Caco-2 (cell line): Measurements from ENCODE around the gene MTERF4. TPM values are rescaled to one million over a fixed set of nuclear protein-coding genes. Genes with fewer than 3 reads are reported as not detected.

Source experiments
- BruUV-seq: library from RNA; stranded (reverse); fragments of 400-500 nt; replicated peaks from 2 replicates; lab custom pipeline; 2021; lab: Mats Ljungman, UMichigan
- CTCF ChIA-PET: fragments of 300-600 bp; sonication (Branson Sonifier 250); formaldehyde crosslinking; loops from one replicate; lab custom pipeline; 2022; ENCODE audit warnings: antibody characterized with exemption; lab: Charles Lee
- POLR2A ChIA-PET: fragments of 300-600 bp; sonication (Branson Sonifier 250); formaldehyde crosslinking; loops from one replicate; lab custom pipeline; 2022; ENCODE audit warnings: antibody characterized with exemption; lab: Charles Lee
- DNase-seq, 2 experiments: peaks; one replicate each; pipeline versions ENCODE4 v3.0.0 to v3.0.0-alpha.2; 2020 to 2022
- H3K27me3 ChIP-seq: replicated peaks from 2 replicates; pipeline ENCODE4 v1.6.0; 2011; ENCODE audit warnings: low read length; ENCODE audit not compliant: control insufficient read depth, insufficient read depth
- H3K36me3 ChIP-seq: 2 replicates; pipeline ENCODE4 v1.5.1; 2011; ENCODE audit warnings: low read length; ENCODE audit not compliant: control insufficient read depth, insufficient read depth
- H3K4me1 ChIP-seq: fragments of 250-450 bp; sonication (Bioruptor Pico); 2 replicates; pipeline ENCODE4 v1.5.1; 2020; ENCODE audit warnings: mild to moderate bottlenecking
- H3K4me3 ChIP-seq: 2 replicates; pipeline ENCODE4 v1.5.1; 2011; ENCODE audit warnings: low read depth, mild to moderate bottlenecking, control low read depth, low read length
- H3K9me3 ChIP-seq: fragments of 250-450 bp; sonication (Bioruptor Pico); 2 replicates; pipeline ENCODE4 v1.5.1; 2020; ENCODE audit warnings: mild to moderate bottlenecking, moderate library complexity
- H3K27ac Mint-ChIP-seq: one replicate; pipeline ENCODE4 v1.8.0; 2022; ENCODE audit warnings: mixed read lengths; ENCODE audit not compliant: unreplicated experiment
- H3K27me3 Mint-ChIP-seq: one replicate; pipeline ENCODE4 v1.8.0; 2022; ENCODE audit warnings: mixed read lengths; ENCODE audit not compliant: insufficient read depth, unreplicated experiment
- H3K36me3 Mint-ChIP-seq: one replicate; pipeline ENCODE4 v1.8.0; 2022; ENCODE audit warnings: mild to moderate bottlenecking, mixed read lengths; ENCODE audit not compliant: insufficient read depth, unreplicated experiment
- H3K4me1 Mint-ChIP-seq: one replicate; pipeline ENCODE4 v1.8.0; 2022; ENCODE audit warnings: low read depth, mixed read lengths; ENCODE audit not compliant: unreplicated experiment
- H3K4me3 Mint-ChIP-seq: one replicate; pipeline ENCODE4 v1.8.0; 2022; ENCODE audit warnings: mild to moderate bottlenecking, moderate library complexity, mixed read lengths; ENCODE audit not compliant: unreplicated experiment
- H3K9me3 Mint-ChIP-seq: one replicate; pipeline ENCODE4 v1.8.0; 2022; ENCODE audit warnings: mixed read lengths; ENCODE audit not compliant: unreplicated experiment
- intact Hi-C: fragments of 100-400 bp; cut with micrococcal nuclease; formaldehyde crosslinking; loops from one replicate; pipeline ENCODE4 v1.10.0; 2022; ENCODE audit not compliant: unreplicated experiment
- total RNA-seq: library from RNA; stranded (reverse); gene quantifications from 2 replicates; pipeline ENCODE4 v1.2.3, GENCODE V29; 2022
- TF ChIP-seq, protein P1 (sequence below), 2 experiments: fragments of 200-600 bp in 1 of 2; IDR thresholded peaks; 1 replicate in 1 of 2; 2 replicates in 1 of 2; pipeline versions ENCODE4 v1.5.1 to v1.8.0; 2011 to 2022; ENCODE audit warnings: antibody characterized with exemption in 1 of 2, control low read depth in 1 of 2, inconsistent platforms in 1 of 2, low read depth in 1 of 2, low read length in 1 of 2, mild to moderate bottlenecking in 1 of 2, moderate library complexity in 1 of 2; ENCODE audit not compliant: insufficient read depth in 1 of 2, severe bottlenecking in 1 of 2, unreplicated experiment in 1 of 2

The MTERF4 gene
- total RNA-seq, 1 experiment from 2014 or later = 22.2 TPM

DNA sequence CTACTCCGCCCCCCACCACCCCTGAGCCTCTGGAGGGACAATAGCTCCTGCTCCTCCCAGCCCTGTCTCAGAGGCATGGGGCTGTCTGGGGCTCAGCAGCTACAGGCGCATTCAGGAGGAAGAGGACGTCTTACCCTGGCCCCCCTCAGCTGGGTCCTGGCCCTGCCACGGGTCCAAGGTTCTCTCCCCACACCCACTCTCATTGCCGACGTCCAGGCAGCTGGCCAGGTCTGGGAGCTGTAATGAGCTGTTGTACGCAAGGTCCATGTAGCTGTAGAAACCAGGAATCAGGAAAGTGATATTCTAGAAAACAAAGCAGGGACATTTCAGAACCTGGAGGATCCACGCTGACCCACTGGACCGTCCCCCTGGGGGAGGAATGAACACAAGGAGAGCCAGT, 33.6 kb upstream of the MTERF4 start:
- POLR2A ChIA-PET = no interaction called here

GRCh38 chr2:241134711-241135110, 32.6 kb upstream of the MTERF4 start:
- Histone ChIP-seq H3K9me3 (no peaks in the 10 kb centered on the region), H3K4me3 (no peak overlapping the region), H3K27me3 (no peaks in the 10 kb centered on the region), H3K36me3 (no peaks in the 10 kb centered on the region), H3K4me1 (no peaks in the 10 kb centered on the region)
- no peak overlapping the region for H3K27ac Mint-ChIP-seq
- H3K4me1 Mint-ChIP-seq = no peaks in the 10 kb centered on the region
- no peak for DNase-seq
- no peak overlapping the region for H3K4me3 Mint-ChIP-seq
- no TSS peak for BruUV-seq
- CTCF ChIA-PET = no interaction called here
- intact Hi-C loops = no loop called here
- H3K36me3 Mint-ChIP-seq = no peaks in the 10 kb centered on the region
- TF ChIP-seq, protein P1, sequence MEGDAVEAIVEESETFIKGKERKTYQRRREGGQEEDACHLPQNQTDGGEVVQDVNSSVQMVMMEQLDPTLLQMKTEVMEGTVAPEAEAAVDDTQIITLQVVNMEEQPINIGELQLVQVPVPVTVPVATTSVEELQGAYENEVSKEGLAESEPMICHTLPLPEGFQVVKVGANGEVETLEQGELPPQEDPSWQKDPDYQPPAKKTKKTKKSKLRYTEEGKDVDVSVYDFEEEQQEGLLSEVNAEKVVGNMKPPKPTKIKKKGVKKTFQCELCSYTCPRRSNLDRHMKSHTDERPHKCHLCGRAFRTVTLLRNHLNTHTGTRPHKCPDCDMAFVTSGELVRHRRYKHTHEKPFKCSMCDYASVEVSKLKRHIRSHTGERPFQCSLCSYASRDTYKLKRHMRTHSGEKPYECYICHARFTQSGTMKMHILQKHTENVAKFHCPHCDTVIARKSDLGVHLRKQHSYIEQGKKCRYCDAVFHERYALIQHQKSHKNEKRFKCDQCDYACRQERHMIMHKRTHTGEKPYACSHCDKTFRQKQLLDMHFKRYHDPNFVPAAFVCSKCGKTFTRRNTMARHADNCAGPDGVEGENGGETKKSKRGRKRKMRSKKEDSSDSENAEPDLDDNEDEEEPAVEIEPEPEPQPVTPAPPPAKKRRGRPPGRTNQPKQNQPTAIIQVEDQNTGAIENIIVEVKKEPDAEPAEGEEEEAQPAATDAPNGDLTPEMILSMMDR (IDR thresholded peaks at IDR 0.05; ENCODE audit: insufficient read depth in 1 of 2, low read depth in 1 of 2, low read length in 1 of 2, severe bottlenecking in 1 of 2, unreplicated experiment in 1 of 2) = no peak
- POLR2A ChIA-PET = no interaction called here
- no peaks in the 10 kb centered on the region for H3K27me3 Mint-ChIP-seq
- H3K9me3 Mint-ChIP-seq = no peaks in the 10 kb centered on the region

More for the DNA sequence above, 33.6 kb upstream of the MTERF4 start:
- no peaks in the 10 kb centered on the region for H3K4me1 ChIP-seq
- intact Hi-C loops = no loop called here
- TF ChIP-seq, protein P1 (IDR thresholded peaks at IDR 0.05; ENCODE audit: insufficient read depth in 1 of 2, low read depth in 1 of 2, low read length in 1 of 2, severe bottlenecking in 1 of 2, unreplicated experiment in 1 of 2) = no peak
- Mint-ChIP-seq H3K4me3 (no peak overlapping the region), H3K9me3 (no peaks in the 10 kb centered on the region), H3K36me3 (no peaks in the 10 kb centered on the region), H3K27ac (no peak overlapping the region), H3K4me1 (no peaks in the 10 kb centered on the region), H3K27me3 (no peaks in the 10 kb centered on the region)
- H3K4me3 ChIP-seq = no peak overlapping the region
- no TSS peak for BruUV-seq
- H3K36me3 ChIP-seq = no peaks in the 10 kb centered on the region
- no peak for DNase-seq
- H3K9me3 ChIP-seq = no peaks in the 10 kb centered on the region
- CTCF ChIA-PET = no interaction called here
- no peaks in the 10 kb centered on the region for H3K27me3 ChIP-seq

- intact Hi-C loops = no loop called here
- Mint-ChIP-seq H3K36me3 (no peaks in the 10 kb centered on the region), H3K27me3 (no peaks in the 10 kb centered on the region), H3K4me1 (no peaks in the 10 kb centered on the region), H3K9me3 (no peaks in the 10 kb centered on the region), H3K27ac (no peak overlapping the region), H3K4me3 (no peak overlapping the region)
- TF ChIP-seq, protein P1 (IDR thresholded peaks at IDR 0.05; ENCODE audit: insufficient read depth in 1 of 2, low read depth in 1 of 2, low read length in 1 of 2, severe bottlenecking in 1 of 2, unreplicated experiment in 1 of 2) = no peak
- Histone ChIP-seq H3K27me3 (no peaks in the 10 kb centered on the region), H3K9me3 (no peaks in the 10 kb centered on the region), H3K4me3 (no peak overlapping the region), H3K36me3 (no peaks in the 10 kb centered on the region), H3K4me1 (no peaks in the 10 kb centered on the region)
- BruUV-seq = no TSS peak
- CTCF ChIA-PET = no interaction called here
- POLR2A ChIA-PET = no interaction called here
- DNase-seq = no peak
These were observed 31.3 kb upstream of the MTERF4 start for GRCh38 chr2:241133436-241133820.
